HCT116 (cell line): ENCODE results near the gene MT1G. TPM values are rescaled to one million over a fixed set of nuclear protein-coding genes. Genes with fewer than 3 reads are reported as not detected.

Experiments
- ATAC-seq: fragments of 200-7000 bp; cut with Tn5 transposase; 2 replicates; pipeline ENCODE4 v1.9.1; 2020; ENCODE audit warnings: mild to moderate bottlenecking, moderate library complexity
- BruUV-seq: library from RNA; stranded (reverse); fragments of 400-500 nt; replicated peaks from 2 replicates; lab custom pipeline; 2021; lab: Mats Ljungman, UMichigan
- CTCF ChIA-PET: fragments of 300-600 bp; sonication (Branson Sonifier 250); formaldehyde crosslinking; loops from one replicate; lab custom pipeline; 2021; ENCODE audit warnings: antibody characterized with exemption; lab: Charles Lee
- POLR2A ChIA-PET: fragments of 300-600, 350-600 bp; sonication (Branson Sonifier 250); formaldehyde crosslinking; loops from one replicate; lab custom pipeline; 2021; ENCODE audit warnings: antibody characterized with exemption; lab: Charles Lee
- RAD21 ChIA-PET, 2 experiments: fragments of 300-600 bp; sonication (Branson Sonifier 250); formaldehyde crosslinking; loops; one replicate each; lab custom pipeline; 2023; ENCODE audit warnings: low total read pairs in 2 of 2; ENCODE audit not compliant: uncharacterized antibody in 2 of 2, unreplicated experiment in 2 of 2, low non-redundant PET in 1 of 2; lab: Charles Lee
- DNase-seq: peaks from one replicate; pipeline ENCODE4 v3.0.0-alpha.2; 2010; ENCODE audit warnings: low read depth, low spot score
- H2AFZ ChIP-seq: fragments of 200-600 bp; shearing (Covaris generic), sonication (generic); 2 replicates; pipeline ENCODE4 v1.6.1; 2017; ENCODE audit warnings: low read depth, mixed run types, mixed read lengths, antibody characterized with exemption, low read length; ENCODE audit not compliant: poor library complexity, severe bottlenecking
- H3K27ac ChIP-seq: 2 replicates; pipeline ENCODE4 v1.5.1; 2012; ENCODE audit warnings: low read depth, low read length
- H3K27me3 ChIP-seq: fragments of 200-600 bp; sonication (generic); 2 replicates; pipeline ENCODE4 v1.6.1; 2016; ENCODE audit warnings: mixed run types, low read length, mixed read lengths; ENCODE audit not compliant: insufficient read depth
- H3K36me3 ChIP-seq, 2 experiments: fragments of 200-500 bp in 1 of 2; fragments of 200-600 bp in 1 of 2; sonication (Bioruptor generic) in 1 of 2; sonication (generic) in 1 of 2; 2 replicates each; pipeline versions ENCODE4 v1.5.1 to v1.6.1; 2014 to 2016; ENCODE audit warnings: low read length in 2 of 2, inconsistent platforms in 1 of 2, mixed read lengths in 1 of 2, mixed run types in 1 of 2; ENCODE audit not compliant: insufficient read depth in 2 of 2, control insufficient read depth in 1 of 2
- H3K4me1 ChIP-seq, 2 experiments: fragments of 200-600 bp in 1 of 2; sonication (generic) in 1 of 2; 2 replicates each; pipeline versions ENCODE4 v1.5.1 to v1.6.1; 2012 to 2017; ENCODE audit warnings: low read length in 2 of 2, inconsistent platforms in 1 of 2, mild to moderate bottlenecking in 1 of 2, mixed read lengths in 1 of 2, mixed run types in 1 of 2, moderate library complexity in 1 of 2; ENCODE audit not compliant: insufficient read depth in 2 of 2, control insufficient read depth in 1 of 2
- H3K4me2 ChIP-seq: fragments of 200-600 bp; sonication (generic); 2 replicates; pipeline ENCODE4 v1.6.1; 2017; ENCODE audit warnings: mixed run types, low read length, mixed read lengths
- H3K4me3 ChIP-seq, 2 experiments: fragments of 200-600 bp in 1 of 2; sonication (generic) in 1 of 2; replicated peaks in 1 of 2; 2 replicates each; pipeline ENCODE4 v1.5.1; 2011 to 2016; ENCODE audit warnings: low read length in 2 of 2, control low read depth in 1 of 2, low read depth in 1 of 2, mild to moderate bottlenecking in 1 of 2, mixed read lengths in 1 of 2, mixed run types in 1 of 2
- H3K79me2 ChIP-seq: fragments of 200-600 bp; sonication (generic); 2 replicates; pipeline ENCODE4 v1.6.1; 2017; ENCODE audit warnings: mild to moderate bottlenecking, mixed run types, low read length, moderate library complexity, mixed read lengths; ENCODE audit not compliant: insufficient read depth
- H3K9ac ChIP-seq: fragments of 200-600 bp; sonication (generic); 2 replicates; pipeline ENCODE4 v1.6.1; 2016; ENCODE audit warnings: low read length, mixed read lengths
- H3K9me2 ChIP-seq: fragments of 200-600 bp; sonication (generic), shearing (Covaris generic); 2 replicates; pipeline ENCODE4 v1.6.1; 2017; ENCODE audit warnings: mixed run types, mild to moderate bottlenecking, moderate library complexity; ENCODE audit not compliant: insufficient read depth
- H3K9me3 ChIP-seq, 2 experiments: fragments of 200-500 bp in 1 of 2; fragments of 200-600 bp in 1 of 2; sonication (Bioruptor generic) in 1 of 2; sonication (generic) in 1 of 2; 2 replicates each; pipeline ENCODE4 v1.6.1; 2014 to 2017; ENCODE audit warnings: low read length in 2 of 2, mixed read lengths in 2 of 2, inconsistent platforms in 1 of 2, low read depth in 1 of 2, mild to moderate bottlenecking in 1 of 2, mixed run types in 1 of 2, moderate library complexity in 1 of 2; ENCODE audit not compliant: control insufficient read depth in 1 of 2, insufficient read depth in 1 of 2
- H4K20me1 ChIP-seq: fragments of 200-600 bp; sonication (generic), shearing (Covaris generic); 2 replicates; pipeline ENCODE4 v1.6.1; 2017; ENCODE audit warnings: mixed run types, mild to moderate bottlenecking, moderate library complexity; ENCODE audit not compliant: insufficient read depth
- CBX3 ChIP-seq: IDR thresholded peaks from 2 replicates; pipeline ENCODE4 v1.6.1; 2012; ENCODE audit warnings: low read depth
- CTCF ChIP-seq, 3 experiments: fragments of 200-600 bp in 1 of 3; sonication (generic) in 1 of 3; IDR thresholded peaks in 2 of 3; conservative IDR thresholded peaks in 1 of 3; 2 replicates each; pipeline ENCODE4 v1.5.1; 2012 to 2017; ENCODE audit warnings: low read depth in 2 of 3, low read length in 2 of 3, antibody characterized with exemption in 1 of 3, borderline replicate concordance in 1 of 3, control low read depth in 1 of 3, mild to moderate bottlenecking in 1 of 3, mixed read lengths in 1 of 3, mixed run types in 1 of 3, moderate library complexity in 1 of 3; ENCODE audit not compliant: insufficient read depth in 1 of 3
- FOSL1 ChIP-seq: IDR thresholded peaks from 2 replicates; pipeline ENCODE4 v1.6.1; 2012; ENCODE audit warnings: low read depth
- JUND ChIP-seq: IDR thresholded peaks from 2 replicates; pipeline ENCODE4 v1.6.1; 2012
- SIN3A ChIP-seq: IDR thresholded peaks from 2 replicates; pipeline ENCODE4 v1.6.1; 2012; ENCODE audit warnings: low read depth
- SP1 ChIP-seq: IDR thresholded peaks from 2 replicates; pipeline ENCODE4 v1.6.1; 2012; ENCODE audit warnings: low read depth
- SRF ChIP-seq: IDR thresholded peaks from 2 replicates; pipeline ENCODE4 v1.6.1; 2012; ENCODE audit warnings: low read depth
- TCF7L2 ChIP-seq: IDR thresholded peaks from 2 replicates; pipeline ENCODE4 v1.7.0; 2011; ENCODE audit warnings: borderline replicate concordance, inconsistent platforms; ENCODE audit not compliant: insufficient read depth, insufficient read length; ENCODE audit errors: extremely low read depth
- intact Hi-C: fragments of 100-400 bp; cut with micrococcal nuclease; formaldehyde crosslinking; loops from 2 replicates; pipeline ENCODE4 v1.10.0; 2022
- total RNA-seq: library from RNA; stranded (reverse); gene quantifications from one replicate; pipeline ENCODE4 v1.2.1, GENCODE V29; 2021; ENCODE audit not compliant: unreplicated experiment

The MT1G gene
- total RNA-seq, 1 experiment from 2014 or later: 1.2 TPM

GRCh38 chr16:56631197-56631596 is 36.7 kb downstream of the MT1G start:
- Histone ChIP-seq H3K4me2 (no peak overlapping the region), H3K9me2 (no peaks in the 10 kb centered on the region), H2AFZ (peak overlapping the region; percentile 61), H3K27me3 (no peaks in the 10 kb centered on the region), H3K9ac (no peak overlapping the region), H3K79me2 (peaks cover 5% of the 10 kb centered on the region; the same call in 1 of the 2 replicates), H3K4me1 (peaks cover 9 to 32% of the 10 kb centered on the region in 2 experiments), H3K9me3 (no peaks in the 10 kb centered on the region), H3K4me3 (no peak overlapping the region), H3K27ac (no peak overlapping the region), H3K36me3 (no peaks in the 10 kb centered on the region), H4K20me1 (no peaks in the 10 kb centered on the region)
- no peak for DNase-seq
- ATAC-seq: no peak
- no peak for TF ChIP-seq SP1
- no peak for TF ChIP-seq FOSL1
- TF ChIP-seq SRF: no peak
- TF ChIP-seq JUND: no peak
- RAD21 ChIA-PET: no interaction called here
- intact Hi-C loops: no loop called here
- POLR2A ChIA-PET: no interaction called here
- BruUV-seq: no TSS peak
- CTCF ChIA-PET: interaction anchor here (2.1 kb wide), 1 partner anchor 12 kb away, joined by 11 read pairs; no protein-coding TSS in a partner anchor

GRCh38 chr16:56630134-56630533 is 37.7 kb downstream of the MT1G start:
- ChIA-PET CTCF (interaction anchor here (1.1 to 2.1 kb wide), 2 partner anchors 13 to 29 kb away, joined by 3 to 11 read pairs; no protein-coding TSS in a partner anchor), RAD21 (no interaction called here)
- no peak overlapping the region for H2AFZ ChIP-seq
- ATAC-seq (no peak), DNase-seq (no peak)
- no peak overlapping the region for H3K4me3 ChIP-seq
- peaks cover 12% of the 10 kb centered on the region for H3K79me2 ChIP-seq
- no peak overlapping the region for H3K9ac ChIP-seq
- H3K4me1 ChIP-seq: peaks cover 9 to 40% of the 10 kb centered on the region in 2 experiments
- no peaks in the 10 kb centered on the region for H3K9me2 ChIP-seq
- H3K27ac ChIP-seq: no peak overlapping the region
- no peaks in the 10 kb centered on the region for H3K9me3 ChIP-seq
- no peaks in the 10 kb centered on the region for H3K36me3 ChIP-seq
- H4K20me1 ChIP-seq: no peaks in the 10 kb centered on the region
- TF ChIP-seq SIN3A (no peak), CTCF (IDR thresholded peaks at IDR 0.05 in 2 of 3, conservative IDR thresholded peaks at IDR 0.05 in 1 of 3; ENCODE audit: borderline replicate concordance in 1 of 3, insufficient read depth in 1 of 3, low read depth in 2 of 3, low read length in 2 of 3) (no peak), CBX3 (no peak), TCF7L2 (no peak)
- TF ChIP-seq, all 23 proteins: peak for 0
- intact Hi-C loops: no loop called here
- BruUV-seq: no TSS peak
- no peak overlapping the region for H3K4me2 ChIP-seq
- POLR2A ChIA-PET: interaction anchor here (1.5 kb wide), 1 partner anchor 14 kb away, joined by 6 read pairs; no protein-coding TSS in a partner anchor
- no peaks in the 10 kb centered on the region for H3K27me3 ChIP-seq
